Measurements from ENCODE around the gene AGBL1.
A peak's percentile ranks its signal among the peaks of the same experiment; 100 is the strongest.
"Not testable (repeated sequence)": the region's sequence is repeated elsewhere in the genome, so short reads cannot be mapped to it uniquely, and the experiment has no call there.

Gene AGBL1

GRCh38 chr15:86103825-86104224 lies 24.2 kb downstream of the AGBL1 start:
- Histone ChIP-seq H3K9me3 (ENCODE audit: severe bottlenecking) (no peaks in the 10 kb centered on the region), H3K4me1 (ENCODE audit: insufficient read depth, poor library complexity, severe bottlenecking) (no peaks in the 10 kb centered on the region), H3K27ac (ENCODE audit: poor library complexity, severe bottlenecking) (no peak overlapping the region), H3K36me3 (ENCODE audit: low read depth) (no peaks in the 10 kb centered on the region), H3K27me3 (ENCODE audit: insufficient read depth, poor library complexity, severe bottlenecking) (peaks cover 9% of the 10 kb centered on the region), H3K4me3 (ENCODE audit: severe bottlenecking) (no peak overlapping the region)
- TF ChIP-seq, protein P1, sequence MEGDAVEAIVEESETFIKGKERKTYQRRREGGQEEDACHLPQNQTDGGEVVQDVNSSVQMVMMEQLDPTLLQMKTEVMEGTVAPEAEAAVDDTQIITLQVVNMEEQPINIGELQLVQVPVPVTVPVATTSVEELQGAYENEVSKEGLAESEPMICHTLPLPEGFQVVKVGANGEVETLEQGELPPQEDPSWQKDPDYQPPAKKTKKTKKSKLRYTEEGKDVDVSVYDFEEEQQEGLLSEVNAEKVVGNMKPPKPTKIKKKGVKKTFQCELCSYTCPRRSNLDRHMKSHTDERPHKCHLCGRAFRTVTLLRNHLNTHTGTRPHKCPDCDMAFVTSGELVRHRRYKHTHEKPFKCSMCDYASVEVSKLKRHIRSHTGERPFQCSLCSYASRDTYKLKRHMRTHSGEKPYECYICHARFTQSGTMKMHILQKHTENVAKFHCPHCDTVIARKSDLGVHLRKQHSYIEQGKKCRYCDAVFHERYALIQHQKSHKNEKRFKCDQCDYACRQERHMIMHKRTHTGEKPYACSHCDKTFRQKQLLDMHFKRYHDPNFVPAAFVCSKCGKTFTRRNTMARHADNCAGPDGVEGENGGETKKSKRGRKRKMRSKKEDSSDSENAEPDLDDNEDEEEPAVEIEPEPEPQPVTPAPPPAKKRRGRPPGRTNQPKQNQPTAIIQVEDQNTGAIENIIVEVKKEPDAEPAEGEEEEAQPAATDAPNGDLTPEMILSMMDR (IDR thresholded peaks at IDR 0.05; ENCODE audit: poor library complexity, severe bottlenecking), result no peak
- DNase-seq (ENCODE audit: low spot score), result no peak
- no peak for ATAC-seq (ENCODE audit: low read depth)

GRCh38 chr15:86106306-86106705 lies 26.6 kb downstream of the AGBL1 start:
- ATAC-seq (ENCODE audit: low read depth), result no peak
- no peak overlapping the region for H3K27ac ChIP-seq (ENCODE audit: poor library complexity, severe bottlenecking)
- H3K4me3 ChIP-seq (ENCODE audit: severe bottlenecking), result no peak overlapping the region
- H3K9me3 ChIP-seq (ENCODE audit: severe bottlenecking), result no peaks in the 10 kb centered on the region
- TF ChIP-seq, protein P1 (IDR thresholded peaks at IDR 0.05; ENCODE audit: poor library complexity, severe bottlenecking), result no peak
- DNase-seq (ENCODE audit: low spot score), result no peak
- H3K4me1 ChIP-seq (ENCODE audit: insufficient read depth, poor library complexity, severe bottlenecking), result no peaks in the 10 kb centered on the region
- H3K27me3 ChIP-seq (ENCODE audit: insufficient read depth, poor library complexity, severe bottlenecking), result peaks cover 24% of the 10 kb centered on the region
- H3K36me3 ChIP-seq (ENCODE audit: low read depth), result no peaks in the 10 kb centered on the region

- peaks cover 33% of the 10 kb centered on the region for H3K27me3 ChIP-seq (ENCODE audit: insufficient read depth, poor library complexity, severe bottlenecking)
- no peaks in the 10 kb centered on the region for H3K4me1 ChIP-seq (ENCODE audit: insufficient read depth, poor library complexity, severe bottlenecking)
- ATAC-seq (ENCODE audit: low read depth) (peak; percentile 52; the same call in 2 of the 3 replicates), DNase-seq (ENCODE audit: low spot score) (no peak)
- TF ChIP-seq, protein P1 (IDR thresholded peaks at IDR 0.05; ENCODE audit: poor library complexity, severe bottlenecking), result peak; percentile 68
- H3K27ac ChIP-seq (ENCODE audit: poor library complexity, severe bottlenecking), result no peak overlapping the region
- H3K9me3 ChIP-seq (ENCODE audit: severe bottlenecking), result no peaks in the 10 kb centered on the region
- H3K36me3 ChIP-seq (ENCODE audit: low read depth), result no peaks in the 10 kb centered on the region
- no peak overlapping the region for H3K4me3 ChIP-seq (ENCODE audit: severe bottlenecking)
These were observed 35.6 kb downstream of the AGBL1 start for GRCh38 chr15:86115145-86115801.

GRCh38 chr15:86121568-86122225 lies 42.0 kb downstream of the AGBL1 start:
- H3K4me3 ChIP-seq (ENCODE audit: severe bottlenecking), result no peak overlapping the region
- H3K27me3 ChIP-seq (ENCODE audit: insufficient read depth, poor library complexity, severe bottlenecking), result peaks cover 49% of the 10 kb centered on the region
- no peaks in the 10 kb centered on the region for H3K36me3 ChIP-seq (ENCODE audit: low read depth)
- TF ChIP-seq, protein P1 (IDR thresholded peaks at IDR 0.05; ENCODE audit: poor library complexity, severe bottlenecking), result no peak
- no peaks in the 10 kb centered on the region for H3K9me3 ChIP-seq (ENCODE audit: severe bottlenecking)
- DNase-seq (ENCODE audit: low spot score), result no peak
- no peaks in the 10 kb centered on the region for H3K4me1 ChIP-seq (ENCODE audit: insufficient read depth, poor library complexity, severe bottlenecking)
- H3K27ac ChIP-seq (ENCODE audit: poor library complexity, severe bottlenecking), result no peak overlapping the region
- ATAC-seq (ENCODE audit: low read depth), result no peak

DNA sequence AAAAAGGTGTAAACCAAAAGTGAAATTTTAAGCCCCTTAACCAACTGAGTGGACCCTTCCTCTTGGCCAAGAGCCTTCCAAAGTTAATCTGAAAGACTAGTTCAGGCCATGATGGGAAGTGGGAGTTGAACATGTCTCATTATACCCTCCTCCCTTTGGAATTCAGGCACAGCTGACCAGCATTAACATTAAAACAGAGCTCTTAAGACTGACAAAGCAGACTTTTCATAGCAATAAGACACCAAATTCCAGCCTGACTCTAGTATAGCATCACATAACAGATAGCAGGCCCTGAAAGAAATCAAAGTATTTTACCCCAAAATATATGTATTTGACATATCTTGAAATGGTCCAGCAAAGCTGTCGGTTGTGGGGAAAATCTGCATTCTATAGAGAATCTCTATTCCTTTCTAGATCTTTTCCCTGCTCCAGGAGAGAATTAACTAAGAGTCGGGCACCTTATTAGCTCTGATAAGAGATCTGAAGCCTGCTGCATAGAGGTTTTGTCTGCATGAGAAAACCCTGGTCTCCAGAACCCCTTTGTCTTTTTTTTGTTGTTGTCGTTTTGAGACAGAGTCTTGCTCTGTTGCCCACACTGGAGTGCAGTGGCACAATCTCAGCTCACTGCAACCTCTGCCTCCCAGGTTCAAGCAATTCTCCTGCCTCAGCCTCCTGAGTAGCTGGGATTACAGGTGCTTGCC lies 43.2 kb downstream of the AGBL1 start:
- not testable (repeated sequence) for H3K9me3 ChIP-seq (ENCODE audit: severe bottlenecking); H3K27ac ChIP-seq (ENCODE audit: poor library complexity, severe bottlenecking); ATAC-seq (ENCODE audit: low read depth); H3K4me1 ChIP-seq (ENCODE audit: insufficient read depth, poor library complexity, severe bottlenecking); H3K36me3 ChIP-seq (ENCODE audit: low read depth); DNase-seq (ENCODE audit: low spot score); H3K4me3 ChIP-seq (ENCODE audit: severe bottlenecking)
- peaks cover 43% of the 10 kb centered on the region for H3K27me3 ChIP-seq (ENCODE audit: insufficient read depth, poor library complexity, severe bottlenecking)
